ENCODE data around the gene ARG1. TPM values are rescaled to one million over a fixed set of nuclear protein-coding genes. Genes with fewer than 3 reads are reported as not detected.

ARG1 gene
- total RNA-seq, 4 donors from 2014 or later = not detected

DNA sequence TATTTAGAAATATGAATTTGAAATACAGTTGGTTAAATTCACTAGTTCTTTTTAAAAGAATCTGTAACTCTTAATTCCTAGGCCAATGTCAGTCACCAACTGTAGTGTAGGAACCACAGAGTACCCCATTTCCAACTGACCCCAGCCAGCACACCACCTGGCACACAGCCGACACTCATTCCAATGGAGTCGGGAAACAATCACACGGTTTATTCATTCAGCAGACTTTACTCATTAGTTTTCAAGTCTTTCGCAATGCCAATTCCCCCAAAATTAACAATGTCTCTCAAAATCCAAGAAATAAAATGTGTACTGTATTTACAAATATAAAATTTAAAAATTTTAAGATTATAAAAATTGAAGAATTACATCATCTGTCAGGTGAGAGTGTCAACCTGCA is 13.5 kb downstream of the ARG1 start:
- 88 to 91% methylated on average over 4 of the region's 4 CpGs for WGBS, 2 donors (ENCODE audit: low coverage in 1 of 2)
- Histone ChIP-seq H3K27ac (no peak overlapping the region), H3K9me3 (no peaks in the 10 kb centered on the region), H3K4me1 (no peaks in the 10 kb centered on the region), H3K27me3 (no peaks in the 10 kb centered on the region), H3K36me3 (peaks cover 0 to 81% (median 40%) of the 10 kb centered on the region in 4 donors), H3K4me3 (no peak overlapping the region)
- intact Hi-C loops (cut with DNase I; ENCODE audit: low total_unique reads) (no loop called here), in situ Hi-C loops (cut with MboI; ENCODE audit: low pct_ligation_motif_present in 1 of 4, low pct_unique_long_range_greater_than_20kb in 1 of 4, low sequenced_read_pairs in 3 of 4) (no loop called here)
- no peak for DNase-seq
- no peak for TF ChIP-seq POLR2AphosphoS5 (IDR thresholded peaks at IDR 0.05)
- TF ChIP-seq, protein P1, sequence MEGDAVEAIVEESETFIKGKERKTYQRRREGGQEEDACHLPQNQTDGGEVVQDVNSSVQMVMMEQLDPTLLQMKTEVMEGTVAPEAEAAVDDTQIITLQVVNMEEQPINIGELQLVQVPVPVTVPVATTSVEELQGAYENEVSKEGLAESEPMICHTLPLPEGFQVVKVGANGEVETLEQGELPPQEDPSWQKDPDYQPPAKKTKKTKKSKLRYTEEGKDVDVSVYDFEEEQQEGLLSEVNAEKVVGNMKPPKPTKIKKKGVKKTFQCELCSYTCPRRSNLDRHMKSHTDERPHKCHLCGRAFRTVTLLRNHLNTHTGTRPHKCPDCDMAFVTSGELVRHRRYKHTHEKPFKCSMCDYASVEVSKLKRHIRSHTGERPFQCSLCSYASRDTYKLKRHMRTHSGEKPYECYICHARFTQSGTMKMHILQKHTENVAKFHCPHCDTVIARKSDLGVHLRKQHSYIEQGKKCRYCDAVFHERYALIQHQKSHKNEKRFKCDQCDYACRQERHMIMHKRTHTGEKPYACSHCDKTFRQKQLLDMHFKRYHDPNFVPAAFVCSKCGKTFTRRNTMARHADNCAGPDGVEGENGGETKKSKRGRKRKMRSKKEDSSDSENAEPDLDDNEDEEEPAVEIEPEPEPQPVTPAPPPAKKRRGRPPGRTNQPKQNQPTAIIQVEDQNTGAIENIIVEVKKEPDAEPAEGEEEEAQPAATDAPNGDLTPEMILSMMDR (IDR thresholded peaks at IDR 0.05) = no peak
- TF ChIP-seq POLR2A (IDR thresholded peaks at IDR 0.05) = no peak
- TF ChIP-seq EP300 (IDR thresholded peaks at IDR 0.05; ENCODE audit: low read depth) = no peak

DNA sequence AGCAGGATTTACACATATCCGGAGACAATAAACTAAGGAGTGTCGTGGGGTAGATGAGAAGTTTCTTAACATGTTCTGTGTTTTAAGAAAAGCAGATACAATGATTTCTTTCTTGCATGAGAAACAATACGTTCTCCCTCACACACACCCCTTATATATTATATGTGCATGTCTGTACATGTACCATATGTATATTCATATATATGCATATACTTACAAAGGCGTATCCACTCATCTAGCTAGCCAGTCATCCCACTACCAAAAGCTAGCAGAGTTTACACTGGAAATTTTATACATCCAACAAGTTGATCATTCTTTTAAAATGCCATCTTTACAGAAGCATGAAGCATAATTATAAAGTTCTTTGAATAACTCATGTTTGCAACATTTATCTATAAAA is 14.9 kb downstream of the ARG1 start:
- no peaks in the 10 kb centered on the region for H3K9me3 ChIP-seq
- no peaks in the 10 kb centered on the region for H3K27me3 ChIP-seq
- H3K4me3 ChIP-seq = no peak overlapping the region
- DNase-seq = no peak
- no peaks in the 10 kb centered on the region for H3K4me1 ChIP-seq
- intact Hi-C loops (cut with DNase I; ENCODE audit: low total_unique reads) (no loop called here), in situ Hi-C loops (cut with MboI; ENCODE audit: low pct_ligation_motif_present in 1 of 4, low pct_unique_long_range_greater_than_20kb in 1 of 4, low sequenced_read_pairs in 3 of 4) (no loop called here)
- 93% methylated on average over 4 of the region's 4 CpGs for WGBS, 2 donors (ENCODE audit: low coverage in 1 of 2)
- TF ChIP-seq, protein P1 (IDR thresholded peaks at IDR 0.05) = no peak
- no peak for TF ChIP-seq POLR2A (IDR thresholded peaks at IDR 0.05)
- no peak for TF ChIP-seq EP300 (IDR thresholded peaks at IDR 0.05; ENCODE audit: low read depth)
- TF ChIP-seq POLR2AphosphoS5 (IDR thresholded peaks at IDR 0.05) = no peak
- no peak overlapping the region for H3K27ac ChIP-seq
- peaks cover 0 to 89% (median 46%) of the 10 kb centered on the region in 4 donors for H3K36me3 ChIP-seq

DNA sequence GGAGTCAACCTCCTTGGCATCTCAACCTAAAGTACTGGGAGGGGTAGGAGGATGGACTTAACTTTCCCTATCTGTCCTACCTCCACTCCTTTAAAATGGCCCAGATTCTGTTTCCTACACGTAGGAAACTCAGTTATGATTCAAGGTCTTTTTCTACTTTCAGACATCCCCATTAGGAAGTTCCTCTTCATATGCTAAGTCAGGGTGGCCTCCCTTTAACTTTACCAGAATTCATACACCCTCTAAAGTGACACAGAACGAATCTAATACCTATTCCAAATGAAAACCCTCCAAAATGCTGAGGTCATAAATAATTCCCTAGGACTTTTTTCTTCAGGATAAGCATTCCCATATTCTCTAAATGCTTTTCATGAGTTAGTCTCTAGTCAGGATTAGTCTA is 15.6 kb downstream of the ARG1 start:
- Histone ChIP-seq H3K27ac (no peak overlapping the region), H3K9me3 (no peaks in the 10 kb centered on the region), H3K4me3 (no peak overlapping the region), H3K4me1 (no peaks in the 10 kb centered on the region), H3K27me3 (no peaks in the 10 kb centered on the region), H3K36me3 (peaks cover 0 to 90% (median 45%) of the 10 kb centered on the region in 4 donors)
- TF ChIP-seq EP300 (IDR thresholded peaks at IDR 0.05; ENCODE audit: low read depth) = no peak
- no peak for TF ChIP-seq POLR2AphosphoS5 (IDR thresholded peaks at IDR 0.05)
- TF ChIP-seq, protein P1 (IDR thresholded peaks at IDR 0.05) = no peak
- no peak for TF ChIP-seq POLR2A (IDR thresholded peaks at IDR 0.05)
- intact Hi-C loops (cut with DNase I; ENCODE audit: low total_unique reads) = no loop called here
- in situ Hi-C loops (cut with MboI; ENCODE audit: low pct_ligation_motif_present in 1 of 4, low pct_unique_long_range_greater_than_20kb in 1 of 4, low sequenced_read_pairs in 3 of 4) = no loop called here
- WGBS, 2 donors (ENCODE audit: low coverage in 1 of 2) = 76 to 85% methylated on average over 2 of the region's 2 CpGs
- DNase-seq = no peak

DNA sequence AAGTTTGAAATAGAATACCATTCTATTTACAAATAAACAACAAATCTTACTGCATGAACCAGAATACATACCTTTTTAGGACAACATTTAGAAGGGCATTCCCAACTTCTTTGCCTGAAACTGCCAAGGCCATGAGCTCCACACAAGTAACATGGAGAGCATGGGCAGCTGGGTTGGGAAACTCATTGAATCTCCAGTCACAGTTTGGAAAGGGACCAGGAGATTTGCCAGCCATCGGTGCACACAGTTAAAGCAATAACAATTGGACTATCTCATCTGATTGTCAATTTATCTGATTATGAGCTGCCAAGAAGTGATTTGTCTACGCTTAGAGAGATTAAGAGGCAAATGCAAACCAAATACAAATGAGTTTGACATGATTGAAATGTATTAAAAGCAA is 19.9 kb downstream of the ARG1 start:
- in situ Hi-C loops (cut with MboI; ENCODE audit: low pct_ligation_motif_present in 1 of 4, low pct_unique_long_range_greater_than_20kb in 1 of 4, low sequenced_read_pairs in 3 of 4) (no loop called here), intact Hi-C loops (cut with DNase I; ENCODE audit: low total_unique reads) (no loop called here)
- 89 to 100% methylated on average over 1 to 2 of the region's 2 CpGs for WGBS, 2 donors (ENCODE audit: low coverage in 1 of 2)
- Histone ChIP-seq H3K4me3 (no peak overlapping the region), H3K9me3 (no peaks in the 10 kb centered on the region), H3K4me1 (no peaks in the 10 kb centered on the region), H3K36me3 (peaks cover 0 to 96% (median 47%) of the 10 kb centered on the region in 4 donors), H3K27ac (no peak overlapping the region), H3K27me3 (no peaks in the 10 kb centered on the region)
- DNase-seq = no peak
- TF ChIP-seq POLR2A (IDR thresholded peaks at IDR 0.05) = no peak
- no peak for TF ChIP-seq POLR2AphosphoS5 (IDR thresholded peaks at IDR 0.05)
- TF ChIP-seq, protein P1 (IDR thresholded peaks at IDR 0.05) = no peak
- TF ChIP-seq EP300 (IDR thresholded peaks at IDR 0.05; ENCODE audit: low read depth) = no peak

All from transverse colon (tissue), 4 donors.